ENCODE data around the gene PIK3CB.

DNA sequence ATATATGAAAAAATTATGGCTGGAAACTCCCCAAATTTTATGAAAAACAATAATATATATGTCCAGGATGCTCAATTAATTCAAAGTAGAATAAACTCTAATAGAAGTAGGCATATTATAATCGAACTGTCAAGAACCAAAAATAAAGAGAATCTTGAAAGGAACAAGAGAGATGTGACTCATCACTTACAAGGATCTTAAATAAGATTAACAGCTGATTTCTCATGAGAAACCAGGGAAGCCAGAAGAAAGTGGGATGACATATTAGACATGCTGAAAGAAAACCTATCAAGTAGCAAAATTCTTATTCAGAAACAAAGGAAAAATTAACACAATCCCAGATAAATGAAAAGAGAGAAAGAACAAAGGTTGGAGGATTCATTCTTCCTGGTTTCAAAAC is 159.3 kb downstream of the PIK3CB start:
- TF ChIP-seq GATA2 (IDR thresholded peaks at IDR 0.05; ENCODE audit: low read depth, low read length) (no peak), GATA3 (IDR thresholded peaks at IDR 0.05; ENCODE audit: low read depth, low read length) (no peak)
